Stomach smooth muscle (tissue), 2 donors: Measurements from ENCODE around the gene LGSN.

Experiments
- H3K27ac ChIP-seq: one replicate; pipeline ENCODE4 v1.7.0; 2013; ENCODE audit warnings: mild to moderate bottlenecking, low read length, inconsistent platforms
- H3K27me3 ChIP-seq, 2 donors: one replicate each; pipeline ENCODE4 v1.7.0; 2013; ENCODE audit warnings: low read length in 2 of 2; ENCODE audit not compliant: insufficient read depth in 2 of 2, control insufficient read depth in 1 of 2
- H3K36me3 ChIP-seq, 2 donors: one replicate each; pipeline ENCODE4 v1.7.0; 2013; ENCODE audit warnings: low read length in 2 of 2; ENCODE audit not compliant: control insufficient read depth in 2 of 2, insufficient read depth in 2 of 2
- H3K4me1 ChIP-seq: one replicate; pipeline ENCODE4 v1.7.0; 2013; ENCODE audit warnings: low read length; ENCODE audit not compliant: control insufficient read depth, insufficient read depth
- H3K4me3 ChIP-seq, 2 donors: one replicate each; pipeline ENCODE4 v1.7.0; 2013; ENCODE audit warnings: low read length in 2 of 2
- H3K9ac ChIP-seq, 2 donors: one replicate each; pipeline ENCODE4 v1.7.0; 2013; ENCODE audit warnings: low read length in 2 of 2, mild to moderate bottlenecking in 1 of 2
- H3K9me3 ChIP-seq, 2 donors: one replicate each; pipeline ENCODE4 v1.7.0; 2013; ENCODE audit warnings: low read length in 2 of 2; ENCODE audit not compliant: control insufficient read depth in 2 of 2
- donor health status: healthy.
- donor health status: Pancreatic carcinoma.

Gene LGSN

DNA sequence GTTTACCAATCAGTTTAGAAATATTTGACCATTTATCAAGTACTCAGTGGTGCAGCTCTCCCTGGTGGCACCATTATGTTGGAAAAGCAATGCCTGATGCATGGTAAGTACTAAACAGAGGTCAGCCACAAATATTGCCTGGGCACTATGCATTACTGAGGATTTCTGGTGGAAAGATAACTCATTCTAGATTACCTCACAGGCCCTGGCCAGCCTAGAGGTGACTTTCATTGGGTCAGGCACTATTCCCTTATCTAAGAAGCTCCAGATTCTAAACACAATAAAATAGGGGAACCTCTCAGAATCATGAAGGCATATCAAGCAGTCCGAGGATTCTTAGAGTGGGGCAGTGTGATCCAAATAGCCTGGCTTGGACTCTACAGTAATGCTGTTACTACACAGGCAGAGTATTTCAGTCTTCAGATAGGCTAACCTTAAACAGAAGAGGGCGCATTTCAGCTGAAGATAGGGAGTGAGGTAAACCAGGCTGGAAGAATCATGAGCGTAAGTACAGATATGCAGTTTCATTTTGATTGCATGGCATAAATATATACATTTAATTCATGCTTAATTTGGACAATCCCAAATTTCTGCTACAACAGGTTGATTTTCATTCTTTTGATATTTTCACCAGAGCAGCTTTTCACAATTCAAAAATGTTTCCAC, 12.1 kb downstream of the LGSN start:
- Histone ChIP-seq H3K27me3 (no peaks in the 10 kb centered on the region), H3K36me3 (no peaks in the 10 kb centered on the region), H3K9ac (no peak overlapping the region), H3K9me3 (no peaks in the 10 kb centered on the region), H3K4me3 (no peak overlapping the region), H3K27ac (no peak overlapping the region), H3K4me1 (no peaks in the 10 kb centered on the region)

DNA sequence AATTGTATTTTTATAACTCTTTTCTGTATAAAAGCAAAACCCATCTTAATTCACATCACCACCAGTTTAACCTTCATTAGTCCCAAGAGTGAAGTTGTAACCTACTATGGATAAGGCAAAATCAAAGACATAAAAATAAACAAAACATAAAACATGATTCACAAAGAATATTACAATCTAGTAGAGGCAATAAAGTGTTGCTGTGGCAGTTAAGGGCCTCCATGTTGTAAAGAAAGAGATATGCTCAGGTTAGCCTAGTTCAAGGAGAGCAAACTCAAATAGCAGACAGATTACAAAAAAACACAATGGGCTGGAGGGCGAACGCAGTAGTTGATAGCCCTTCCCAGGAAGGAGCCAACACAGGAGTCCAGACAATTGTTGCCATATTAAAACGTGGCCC, 13.4 kb downstream of the LGSN start:
- no peaks in the 10 kb centered on the region for H3K36me3 ChIP-seq
- H3K27ac ChIP-seq, result no peak overlapping the region
- no peaks in the 10 kb centered on the region for H3K27me3 ChIP-seq
- no peaks in the 10 kb centered on the region for H3K9me3 ChIP-seq
- no peak overlapping the region for H3K4me3 ChIP-seq
- no peaks in the 10 kb centered on the region for H3K4me1 ChIP-seq
- H3K9ac ChIP-seq, result no peak overlapping the region

DNA sequence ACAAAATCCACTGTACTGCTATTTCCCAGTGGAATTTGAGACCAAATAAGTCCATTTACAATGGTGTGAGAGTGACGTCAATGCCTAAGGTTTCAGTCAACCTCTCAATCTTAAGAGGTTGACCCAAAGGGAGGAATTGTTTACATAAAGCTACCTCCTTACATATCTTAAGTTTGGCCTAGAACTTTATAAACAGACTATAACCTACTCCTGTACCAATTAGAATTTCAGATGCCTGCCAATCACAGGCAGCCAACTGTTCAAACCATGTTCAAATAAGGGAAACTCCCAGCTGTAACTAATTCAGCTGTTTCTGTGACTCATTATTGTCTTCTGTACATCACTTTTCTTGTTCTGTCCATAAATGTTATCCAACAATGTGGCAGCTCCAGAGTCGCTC, 14.5 kb downstream of the LGSN start:
- H3K9me3 ChIP-seq, result no peaks in the 10 kb centered on the region
- no peaks in the 10 kb centered on the region for H3K27me3 ChIP-seq
- H3K9ac ChIP-seq, result no peak overlapping the region
- H3K36me3 ChIP-seq, result no peaks in the 10 kb centered on the region
- H3K4me3 ChIP-seq, result no peak overlapping the region
- no peak overlapping the region for H3K27ac ChIP-seq
- no peaks in the 10 kb centered on the region for H3K4me1 ChIP-seq

DNA sequence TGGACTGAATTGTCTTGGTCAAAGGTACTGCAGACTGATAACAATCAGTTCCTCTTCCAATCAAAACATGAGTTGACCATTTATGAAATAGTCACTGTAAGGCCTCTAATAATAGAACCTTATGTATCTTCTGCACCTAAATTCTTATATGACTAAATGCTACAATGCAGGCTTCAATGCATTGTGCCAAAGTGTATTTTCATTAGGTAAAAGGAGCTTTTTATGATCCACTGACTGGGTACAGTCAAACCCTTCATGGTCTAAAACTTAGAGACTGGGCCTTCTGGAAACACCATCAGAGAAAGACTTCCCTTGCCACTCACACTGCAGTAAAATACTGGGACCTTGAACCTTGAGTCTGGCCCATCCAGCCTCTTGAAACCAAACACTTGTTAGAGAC, 16.3 kb downstream of the LGSN start:
- Histone ChIP-seq H3K27me3 (no peaks in the 10 kb centered on the region), H3K36me3 (no peaks in the 10 kb centered on the region), H3K9ac (no peak overlapping the region), H3K4me1 (no peaks in the 10 kb centered on the region), H3K9me3 (no peaks in the 10 kb centered on the region), H3K27ac (no peak overlapping the region), H3K4me3 (no peak overlapping the region)

DNA sequence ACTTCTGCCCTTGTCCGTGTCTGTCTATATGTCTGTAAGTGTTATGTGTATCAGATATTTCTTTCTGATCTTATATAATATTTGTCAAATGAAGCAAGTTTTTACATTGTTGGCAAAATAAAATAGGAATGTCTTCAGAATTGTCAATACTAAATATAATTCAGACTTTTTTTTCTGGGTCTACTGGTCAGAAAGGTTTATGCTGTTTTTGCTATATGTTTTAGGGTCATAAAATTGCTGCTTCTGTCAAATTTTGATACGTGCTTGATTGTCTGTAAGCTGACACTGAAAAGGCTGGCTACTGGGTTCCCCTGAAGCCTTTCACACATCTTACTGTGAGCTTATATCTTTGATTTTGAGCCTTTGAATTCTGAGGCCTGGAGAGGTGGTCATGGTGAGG, 20.1 kb downstream of the LGSN start:
- Histone ChIP-seq H3K9ac (no peak overlapping the region), H3K9me3 (no peaks in the 10 kb centered on the region), H3K36me3 (no peaks in the 10 kb centered on the region), H3K4me1 (no peaks in the 10 kb centered on the region), H3K27me3 (no peaks in the 10 kb centered on the region), H3K4me3 (no peak overlapping the region), H3K27ac (no peak overlapping the region)

- Histone ChIP-seq H3K4me3 (no peak overlapping the region), H3K27ac (no peak overlapping the region), H3K9ac (no peak overlapping the region), H3K9me3 (no peaks in the 10 kb centered on the region), H3K4me1 (no peaks in the 10 kb centered on the region), H3K36me3 (no peaks in the 10 kb centered on the region), H3K27me3 (no peaks in the 10 kb centered on the region)
Measured at GRCh38 chr6:63295553-63296194, 24.1 kb downstream of the LGSN start.

DNA sequence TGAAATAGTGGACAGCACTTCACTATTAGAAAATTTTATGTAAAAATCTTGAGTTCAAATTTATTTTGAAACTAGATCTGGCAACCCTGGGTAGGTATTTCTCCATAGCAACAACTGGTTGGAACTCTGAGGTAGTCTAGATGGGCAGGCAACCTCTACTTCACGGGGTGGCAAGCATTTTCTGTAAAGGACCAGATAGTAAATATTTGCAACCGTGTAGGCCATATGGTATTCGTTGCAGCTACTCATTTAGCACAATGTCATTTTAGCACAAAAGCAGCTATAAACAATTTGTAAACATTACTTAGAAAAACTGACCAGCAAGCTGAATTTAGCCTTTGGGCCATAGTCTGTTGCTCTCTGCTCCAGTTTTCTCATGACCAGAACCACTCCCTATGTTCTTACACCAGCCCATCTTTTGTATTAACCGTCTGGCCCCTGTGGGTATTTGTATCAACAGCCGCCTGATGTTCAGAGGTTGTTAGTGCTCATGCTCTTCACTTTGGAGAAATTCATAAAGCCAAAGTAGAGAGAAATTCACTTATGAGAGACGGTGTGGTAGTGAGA, 29.2 kb downstream of the LGSN start:
- no peaks in the 10 kb centered on the region for H3K36me3 ChIP-seq
- no peaks in the 10 kb centered on the region for H3K4me1 ChIP-seq
- no peaks in the 10 kb centered on the region for H3K27me3 ChIP-seq
- H3K4me3 ChIP-seq, result no peak overlapping the region
- no peak overlapping the region for H3K9ac ChIP-seq
- H3K9me3 ChIP-seq, result no peaks in the 10 kb centered on the region
- no peak overlapping the region for H3K27ac ChIP-seq

GRCh38 chr6:63289269-63289872, 30.4 kb downstream of the LGSN start:
- H3K9me3 ChIP-seq, result no peaks in the 10 kb centered on the region
- no peaks in the 10 kb centered on the region for H3K27me3 ChIP-seq
- no peak overlapping the region for H3K4me3 ChIP-seq
- H3K27ac ChIP-seq, result no peak overlapping the region
- no peaks in the 10 kb centered on the region for H3K36me3 ChIP-seq
- H3K4me1 ChIP-seq, result no peaks in the 10 kb centered on the region
- no peak overlapping the region for H3K9ac ChIP-seq

GRCh38 chr6:63280639-63281180, 39.1 kb downstream of the LGSN start:
- H3K27ac ChIP-seq, result no peak overlapping the region
- no peaks in the 10 kb centered on the region for H3K4me1 ChIP-seq
- H3K27me3 ChIP-seq, result no peaks in the 10 kb centered on the region
- H3K9ac ChIP-seq, result no peak overlapping the region
- H3K9me3 ChIP-seq, result no peaks in the 10 kb centered on the region
- no peaks in the 10 kb centered on the region for H3K36me3 ChIP-seq
- H3K4me3 ChIP-seq, result no peak overlapping the region

- Histone ChIP-seq H3K27me3 (no peaks in the 10 kb centered on the region), H3K4me1 (no peaks in the 10 kb centered on the region), H3K4me3 (no peak overlapping the region), H3K9me3 (no peaks in the 10 kb centered on the region), H3K9ac (no peak overlapping the region), H3K36me3 (no peaks in the 10 kb centered on the region), H3K27ac (no peak overlapping the region)
Measured at GRCh38 chr6:63278916-63279315, 40.9 kb downstream of the LGSN start.
